H1 (cell line): ENCODE data around the gene SCMH1. TPM values are rescaled to one million over a fixed set of nuclear protein-coding genes. Genes with fewer than 3 reads are reported as not detected.

ENCODE experiments used
- BCL11A ChIP-seq, 2 experiments: IDR thresholded peaks; one replicate each; pipeline ENCODE4 v1.6.1; 2011; ENCODE audit warnings: low read depth in 2 of 2, low read length in 2 of 2, mild to moderate bottlenecking in 2 of 2
- CBX5 ChIP-seq: fragments of 300-800, 300-1000 bp; sonication (generic); IDR thresholded peaks from 2 replicates; pipeline ENCODE4 v1.7.1; 2016; ENCODE audit warnings: antibody characterized with exemption, low read length, low read depth
- CHD7 ChIP-seq: fragments of 300-600 bp; sonication (generic); IDR thresholded peaks from 2 replicates; pipeline ENCODE4 v1.7.1; 2012; ENCODE audit warnings: low read length, moderate library complexity, mild to moderate bottlenecking, inconsistent platforms; ENCODE audit not compliant: insufficient replicate concordance
- CREB1 ChIP-seq: IDR thresholded peaks from 2 replicates; pipeline ENCODE4 v1.6.1; 2012; ENCODE audit warnings: inconsistent platforms
- GABPA ChIP-seq: IDR thresholded peaks from 2 replicates; pipeline ENCODE4 v1.6.1; 2011; ENCODE audit warnings: mild to moderate bottlenecking, low read length, moderate library complexity, borderline replicate concordance; ENCODE audit not compliant: insufficient read depth
- MAFK ChIP-seq: IDR thresholded peaks from 2 replicates; pipeline ENCODE4 v1.6.1; 2012; ENCODE audit warnings: low read depth, mild to moderate bottlenecking, improper control_type of control experiment, low read length
- POLR2A ChIP-seq, 2 experiments: IDR thresholded peaks; 1 replicate in 1 of 2; 2 replicates in 1 of 2; pipeline ENCODE4 v1.6.1; 2011; ENCODE audit warnings: low read depth in 2 of 2, low read length in 2 of 2, mild to moderate bottlenecking in 2 of 2; ENCODE audit errors: control extremely low read depth in 1 of 2
- RNF2 ChIP-seq: fragments of 200-900, 300-1000 bp; sonication (generic); IDR thresholded peaks from 2 replicates; pipeline ENCODE4 v1.7.1; 2016; ENCODE audit warnings: borderline replicate concordance, low read depth, mild to moderate bottlenecking, antibody characterized with exemption, low read length; ENCODE audit not compliant: poor library complexity, severe bottlenecking; ENCODE audit errors: missing control alignments
- polyA plus RNA-seq, 7 experiments: library from polyadenylated mRNA; depleted of rRNA in 3 of 7; stranded (reverse) in 5 of 7; unstranded in 2 of 7; fragments of >200 nt in 5 of 7; fragments of 200-250 nt in 2 of 7; gene quantifications; 1 replicate in 5 of 7; 2 replicates in 1 of 7; 4 replicates in 1 of 7; pipeline versions ENCODE4 v1.2.1 to v1.2.3, GENCODE V29; 2011 to 2013; ENCODE audit warnings: missing spikeins in 2 of 7, mixed read lengths in 2 of 7
- total RNA-seq: library from RNA; stranded (reverse); fragmentation: NEBNext Ultra II Directional; extraction: Animal tissue kit (Norgen Biotek cat#: 25700); gene quantifications from 2 replicates; pipeline ENCODE4 v1.2.1, GENCODE V29; 2021
- TF ChIP-seq, protein P1 (sequence below): IDR thresholded peaks from 2 replicates; pipeline ENCODE4 v1.6.1; 2011; ENCODE audit warnings: low read length, improper control_type of control experiment

SCMH1 gene
- total and polyA plus RNA-seq, 2 of the 8 experiments (the other 6 are each of a cell fraction or from before 2014, with no cell fraction given) = 16.6 to 30.7 TPM

DNA sequence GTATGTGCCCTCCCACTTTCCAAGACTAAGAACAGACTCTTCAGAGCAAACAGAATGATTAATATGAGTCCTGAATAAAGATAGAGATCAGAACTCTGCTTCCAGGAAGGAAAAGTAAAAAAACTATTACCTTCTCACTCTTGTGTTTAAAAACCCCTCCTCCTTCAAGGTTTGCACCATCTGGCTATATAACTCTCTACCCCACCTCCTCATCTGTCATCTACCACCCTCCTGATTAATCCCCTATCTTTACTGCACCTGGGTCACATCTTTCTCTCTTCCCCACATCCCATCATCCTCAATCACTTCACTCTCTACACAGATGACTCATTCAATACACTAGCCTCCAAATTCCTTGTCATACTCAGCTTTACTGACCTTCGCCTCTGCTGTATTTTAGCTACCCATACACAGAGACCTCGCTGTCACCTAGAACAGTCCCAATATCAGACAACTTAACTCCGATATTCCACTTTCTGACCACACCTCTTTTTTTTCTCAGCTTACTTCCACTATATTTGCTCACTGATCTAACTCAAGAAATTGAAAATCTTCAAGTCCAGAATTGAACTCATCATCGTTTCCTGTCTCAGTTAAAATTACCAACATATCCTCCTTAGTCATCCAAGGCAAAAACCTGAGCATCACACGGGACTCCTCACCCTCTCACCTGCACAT is 3.7 kb downstream of the SCMH1 start (continued):
- TF ChIP-seq CBX5 (no peak), MAFK (no peak), RNF2 (no peak), CREB1 (no peak), CHD7 (no peak), BCL11A (IDR thresholded peaks at IDR 0.05; ENCODE audit: low read depth in 2 of 2, low read length in 2 of 2) (no peak), GABPA (no peak), POLR2A (IDR thresholded peaks at IDR 0.05; ENCODE audit: control extremely low read depth in 1 of 2, low read depth in 2 of 2, low read length in 2 of 2) (no peak)
- TF ChIP-seq, protein P1, sequence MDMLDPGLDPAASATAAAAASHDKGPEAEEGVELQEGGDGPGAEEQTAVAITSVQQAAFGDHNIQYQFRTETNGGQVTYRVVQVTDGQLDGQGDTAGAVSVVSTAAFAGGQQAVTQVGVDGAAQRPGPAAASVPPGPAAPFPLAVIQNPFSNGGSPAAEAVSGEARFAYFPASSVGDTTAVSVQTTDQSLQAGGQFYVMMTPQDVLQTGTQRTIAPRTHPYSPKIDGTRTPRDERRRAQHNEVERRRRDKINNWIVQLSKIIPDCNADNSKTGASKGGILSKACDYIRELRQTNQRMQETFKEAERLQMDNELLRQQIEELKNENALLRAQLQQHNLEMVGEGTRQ = no peak
